ENCODE measurements around the gene SLC6A17. TPM values are rescaled to one million over a fixed set of nuclear protein-coding genes. Genes with fewer than 3 reads are reported as not detected.

SLC6A17 gene
- total RNA-seq (2011; cell fraction: chromatin; rRNA removed; ENCODE audit: low replicate concordance), result not detected in 2 replicates
- total RNA-seq (2011; cell fraction: nucleolus; rRNA removed), result not detected in 2 replicates
- total RNA-seq (2011; cell fraction: nucleoplasm; rRNA removed), result not detected in 2 replicates
- total RNA-seq (2014; rRNA removed) (not detected in 2 replicates), total RNA-seq (2014; rRNA removed; fragmentation: Illumina TruSeq; extraction: Trizol) (not detected in 2 replicates), total RNA-seq (2015; rRNA removed; fragmentation: Illumina TruSeq; extraction: Trizol) (not detected in 2 replicates), total RNA-seq (2021) (not detected in 2 replicates), polyA plus RNA-seq (2011; rRNA removed) (not detected in 2 replicates), polyA plus RNA-seq (2014; fragmentation: Illumina TruSeq; extraction: Trizol) (not detected in 2 replicates), polyA plus RNA-seq (2014; fragmentation: Nextera tagmentation; extraction: Ambion mirVana) (not detected), polyA plus RNA-seq (2014; rRNA removed) (not detected in 2 replicates), polyA minus RNA-seq (2011; rRNA and poly(A)+ RNA removed) (not detected in 2 replicates), Bru-seq, nascent RNA (not detected), BruChase-seq, experiment 1, labeled RNA remaining after a 2-hour chase (percentile 4 among the genes with signal in this experiment), BruChase-seq, experiment 2, labeled RNA remaining after a 6-hour chase (percentile 2 among the genes with signal in this experiment)
- not detected in 2 replicates for polyA plus RNA-seq (2011; cell fraction: cytosol; rRNA removed)
- polyA plus RNA-seq (2011; cell fraction: nucleus; rRNA removed), result not detected in 2 replicates
- not detected in 2 replicates for polyA plus RNA-seq (2012)
- polyA minus RNA-seq (2011; cell fraction: cytosol; rRNA and poly(A)+ RNA removed), result not detected in 2 replicates
- not detected in 2 replicates for polyA minus RNA-seq (2011; cell fraction: nucleus; rRNA and poly(A)+ RNA removed)
- long read RNA-seq, experiment 1, result 0 reads
- long read RNA-seq, experiment 2, result 0 reads
- long read RNA-seq, experiment 3, result 0 reads

DNA sequence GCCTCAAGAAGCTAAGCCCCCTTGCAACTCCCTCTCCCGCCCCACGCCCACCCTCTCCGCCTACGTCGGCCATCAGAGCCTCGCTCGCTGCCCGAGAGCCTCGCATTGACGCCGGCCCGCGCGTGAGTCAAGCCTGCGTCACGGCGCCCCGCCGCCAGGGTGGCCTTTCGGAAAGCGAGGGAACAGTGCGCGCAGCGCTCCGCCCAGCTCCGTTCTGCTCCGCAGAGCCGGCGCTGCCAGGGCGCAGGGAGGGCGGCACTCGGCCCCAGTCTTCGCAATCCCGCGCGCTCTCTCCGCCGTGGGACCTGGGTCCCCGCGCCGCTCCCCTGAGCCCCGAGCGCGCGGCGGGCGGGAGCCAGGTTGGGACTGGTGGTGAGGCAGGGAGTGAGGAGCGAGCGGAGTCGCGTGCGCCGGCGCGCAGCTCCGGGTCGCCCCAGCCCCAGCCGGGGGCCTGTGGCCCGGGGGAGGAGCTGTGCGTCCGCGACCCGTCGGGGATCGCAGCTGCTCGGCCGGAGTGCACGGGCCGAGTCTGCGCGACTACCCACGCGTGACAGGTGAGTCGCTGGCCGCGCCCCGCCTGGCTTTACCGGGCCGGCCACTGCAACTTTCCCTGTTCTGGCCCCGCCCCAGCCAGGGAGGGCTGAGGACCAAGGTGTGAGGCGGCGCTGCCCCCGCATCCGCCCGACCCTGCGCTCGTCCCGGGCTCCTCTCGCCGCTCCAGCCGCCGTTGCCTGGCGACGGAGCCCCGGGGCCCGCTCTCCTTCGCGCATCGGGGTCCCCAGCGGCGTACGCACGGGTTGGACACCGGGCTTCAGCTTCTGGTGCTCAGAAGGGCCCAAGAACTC lies at the start of gene SLC6A17:
Gene SLC6A17, plus strand, starts transcription at position 165 of the 845 bp plus-strand sequence. CDS start 16,436 bp downstream, outside the sequence.
- Histone ChIP-seq H4K20me1 (replicated peaks; ENCODE audit: control insufficient read depth, insufficient read depth, low read length) (no peaks in the 10 kb centered on the region), H2AFZ (ENCODE audit: low read depth, low read length) (no peak within 1 kb of the TSS), H3K9me1 (ENCODE audit: control insufficient read depth, insufficient read depth, low read length) (no peaks in the 10 kb centered on the region), H3K9me3 (replicated peaks; ENCODE audit: control insufficient read depth, insufficient read depth, low read depth, low read length) (no peaks in the 10 kb centered on the region), H3K4me3 (no peak within 1 kb of the TSS), H3K4me1 (replicated peaks in 1 of 2; ENCODE audit: control insufficient read depth in 2 of 2, insufficient read depth in 2 of 2, low read length in 2 of 2) (peaks cover 0 to 15% of the 10 kb centered on the region in 2 experiments; a peak in 1 of 5 replicates), H3K4me2 (ENCODE audit: insufficient read depth, low read length) (no peak within 1 kb of the TSS), H3K79me2 (ENCODE audit: control insufficient read depth, insufficient read depth, low read length) (no peaks in the 10 kb centered on the region), H3K27me3 (ENCODE audit: control insufficient read depth in 2 of 2, insufficient read depth in 2 of 2, low read length in 2 of 2) (peaks cover 8 to 31% of the 10 kb centered on the region in 2 experiments; a peak in 4 of 5 replicates), H3K27ac (ENCODE audit: extremely low read depth, low read depth, low read length) (no peak within 1 kb of the TSS), H3K9ac (ENCODE audit: insufficient read depth in 1 of 2, low read depth in 2 of 2, low read length in 2 of 2) (no peak within 1 kb of the TSS), H3K36me3 (ENCODE audit: control insufficient read depth, insufficient read depth, low read length) (no peaks in the 10 kb centered on the region)
- CTCF ChIA-PET (ENCODE audit: low intra/inter-chr PET ratio), result no interaction called here
- intact Hi-C loops (cut with micrococcal nuclease), result no loop called here
- DNase-seq (ENCODE audit: extremely low read depth in 1 of 4, low spot score in 3 of 4), result peak in 2 of 4 experiments; percentile 27 to 32
- BruUV-seq (replicated peaks), result no TSS peak
- ATAC-seq, result peak; percentile 55; the same call in 2 of the 3 replicates
- in situ Hi-C loops (cut with MboI), result no loop called here
- 13% methylated on average over 82 of the region's 104 CpGs for WGBS (ENCODE audit: insufficient coverage, low coverage, missing lambda C conversion rate)
- TF ChIP-seq, protein P1, sequence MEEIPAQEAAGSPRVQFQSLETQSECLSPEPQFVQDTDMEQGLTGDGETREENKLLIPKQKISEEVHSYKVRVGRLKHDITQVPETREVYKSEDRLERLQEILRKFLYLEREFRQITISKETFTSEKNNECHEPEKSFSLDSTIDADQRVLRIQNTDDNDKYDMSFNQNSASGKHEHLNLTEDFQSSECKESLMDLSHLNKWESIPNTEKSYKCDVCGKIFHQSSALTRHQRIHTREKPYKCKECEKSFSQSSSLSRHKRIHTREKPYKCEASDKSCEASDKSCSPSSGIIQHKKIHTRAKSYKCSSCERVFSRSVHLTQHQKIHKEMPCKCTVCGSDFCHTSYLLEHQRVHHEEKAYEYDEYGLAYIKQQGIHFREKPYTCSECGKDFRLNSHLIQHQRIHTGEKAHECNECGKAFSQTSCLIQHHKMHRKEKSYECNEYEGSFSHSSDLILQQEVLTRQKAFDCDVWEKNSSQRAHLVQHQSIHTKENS (CRISPR knock-in tag; IDR thresholded peaks at IDR 0.05), result no peak
- no peak for TF ChIP-seq RNF2 (IDR thresholded peaks at IDR 0.05)
- TF ChIP-seq, protein P2, sequence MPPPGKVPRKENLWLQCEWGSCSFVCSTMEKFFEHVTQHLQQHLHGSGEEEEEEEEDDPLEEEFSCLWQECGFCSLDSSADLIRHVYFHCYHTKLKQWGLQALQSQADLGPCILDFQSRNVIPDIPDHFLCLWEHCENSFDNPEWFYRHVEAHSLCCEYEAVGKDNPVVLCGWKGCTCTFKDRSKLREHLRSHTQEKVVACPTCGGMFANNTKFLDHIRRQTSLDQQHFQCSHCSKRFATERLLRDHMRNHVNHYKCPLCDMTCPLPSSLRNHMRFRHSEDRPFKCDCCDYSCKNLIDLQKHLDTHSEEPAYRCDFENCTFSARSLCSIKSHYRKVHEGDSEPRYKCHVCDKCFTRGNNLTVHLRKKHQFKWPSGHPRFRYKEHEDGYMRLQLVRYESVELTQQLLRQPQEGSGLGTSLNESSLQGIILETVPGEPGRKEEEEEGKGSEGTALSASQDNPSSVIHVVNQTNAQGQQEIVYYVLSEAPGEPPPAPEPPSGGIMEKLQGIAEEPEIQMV (tag; conservative IDR thresholded peaks at IDR 0.05; ENCODE audit: low read depth), result no peak
- no peak for TF ChIP-seq ILK (tag; IDR thresholded peaks at IDR 0.05; ENCODE audit: borderline replicate concordance, low read depth)
- peak; percentile 83; the same call in 1 of the 2 replicates for TF ChIP-seq HDAC6 (IDR thresholded peaks at IDR 0.05; ENCODE audit: low read depth, low read length)
- TF ChIP-seq, protein P3, sequence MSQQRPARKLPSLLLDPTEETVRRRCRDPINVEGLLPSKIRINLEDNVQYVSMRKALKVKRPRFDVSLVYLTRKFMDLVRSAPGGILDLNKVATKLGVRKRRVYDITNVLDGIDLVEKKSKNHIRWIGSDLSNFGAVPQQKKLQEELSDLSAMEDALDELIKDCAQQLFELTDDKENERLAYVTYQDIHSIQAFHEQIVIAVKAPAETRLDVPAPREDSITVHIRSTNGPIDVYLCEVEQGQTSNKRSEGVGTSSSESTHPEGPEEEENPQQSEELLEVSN (IDR thresholded peaks at IDR 0.05; ENCODE audit: borderline replicate concordance in 1 of 2, extremely low read depth in 1 of 2, insufficient read depth in 1 of 2, insufficient read length in 1 of 2, low read depth in 1 of 2, low read length in 1 of 2, poor library complexity in 1 of 2, severe bottlenecking in 1 of 2), result peak in 1 of 2 experiments; percentile 37
- TF ChIP-seq NFATC3 (IDR thresholded peaks at IDR 0.05), result no peak
- TF ChIP-seq, protein P4, sequence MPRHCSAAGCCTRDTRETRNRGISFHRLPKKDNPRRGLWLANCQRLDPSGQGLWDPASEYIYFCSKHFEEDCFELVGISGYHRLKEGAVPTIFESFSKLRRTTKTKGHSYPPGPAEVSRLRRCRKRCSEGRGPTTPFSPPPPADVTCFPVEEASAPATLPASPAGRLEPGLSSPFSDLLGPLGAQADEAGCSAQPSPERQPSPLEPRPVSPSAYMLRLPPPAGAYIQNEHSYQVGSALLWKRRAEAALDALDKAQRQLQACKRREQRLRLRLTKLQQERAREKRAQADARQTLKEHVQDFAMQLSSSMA (CRISPR knock-in tag; IDR thresholded peaks at IDR 0.05), result no peak
- POLR2A ChIA-PET, result no interaction called here
- FAIRE-seq, result no peak

Data from K562 (cell line).